Gastrocnemius medialis (tissue), 4 donors: ENCODE results near the gene MRAS.

ENCODE experiments used
- CTCF ChIP-seq, 5 experiments: fragments of 450-650 bp in 3 of 5; fragments of 200-600 bp in 2 of 5; sonication (generic) in 2 of 5; IDR thresholded peaks in 4 of 5; conservative IDR thresholded peaks in 1 of 5; 1 replicate in 4 of 5; 2 replicates in 1 of 5; pipeline ENCODE4 v1.5.1; 2016 to 2019; ENCODE audit warnings: antibody characterized with exemption in 5 of 5, mild to moderate bottlenecking in 3 of 5, moderate library complexity in 3 of 5
- POLR2A ChIP-seq, 2 donors: fragments of 450-650 bp; IDR thresholded peaks; one replicate each; pipeline ENCODE4 v1.6.1; 2017; ENCODE audit warnings: antibody characterized with exemption in 2 of 2, mild to moderate bottlenecking in 2 of 2, moderate library complexity in 2 of 2

- TF ChIP-seq CTCF (IDR thresholded peaks at IDR 0.05 in 4 of 5, conservative IDR thresholded peaks at IDR 0.05 in 1 of 5) (no peak), POLR2A (IDR thresholded peaks at IDR 0.05) (no peak)
Observed at GRCh38 chr3:138310494-138310893, 37.9 kb upstream of the MRAS start.
